Neural crest cell (in vitro differentiated cells): ENCODE measurements around the gene ANXA11. TPM values are rescaled to one million over a fixed set of nuclear protein-coding genes. Genes with fewer than 3 reads are reported as not detected.

Experiments used
- DNase-seq: peaks from one replicate; pipeline ENCODE4 v3.0.0; 2021; ENCODE audit warnings: low read depth, mixed read lengths, low spot score
- H3K27ac Mint-ChIP-seq: one replicate; pipeline ENCODE4 v1.8.0; 2021; ENCODE audit warnings: mild to moderate bottlenecking, mixed read lengths; ENCODE audit not compliant: unreplicated experiment
- H3K27me3 Mint-ChIP-seq: 2 replicates; pipeline ENCODE4 v1.8.0; 2021; ENCODE audit warnings: low read depth, mild to moderate bottlenecking, mixed read lengths
- H3K36me3 Mint-ChIP-seq: 2 replicates; pipeline ENCODE4 v1.8.0; 2021; ENCODE audit warnings: low read depth, mild to moderate bottlenecking, mixed read lengths
- H3K4me1 Mint-ChIP-seq: 2 replicates; pipeline ENCODE4 v1.8.0; 2021; ENCODE audit warnings: mixed read lengths
- H3K4me3 Mint-ChIP-seq: one replicate; pipeline ENCODE4 v1.8.0; 2021; ENCODE audit warnings: mild to moderate bottlenecking, mixed read lengths
- H3K9me3 Mint-ChIP-seq: 2 replicates; pipeline ENCODE4 v1.8.0; 2021; ENCODE audit warnings: mixed read lengths
- total RNA-seq: library from RNA; stranded (reverse); gene quantifications from 2 replicates; pipeline ENCODE4 v1.2.1, GENCODE V29; 2021
- TF ChIP-seq, protein P1 (sequence below): fragments of 200-600 bp; sonication (generic); conservative IDR thresholded peaks from 2 replicates; pipeline ENCODE4 v1.5.0; 2021; ENCODE audit warnings: antibody characterized with exemption, mild to moderate bottlenecking

The ANXA11 gene
- total RNA-seq, 1 donor from 2014 or later = 25.7 TPM

DNA sequence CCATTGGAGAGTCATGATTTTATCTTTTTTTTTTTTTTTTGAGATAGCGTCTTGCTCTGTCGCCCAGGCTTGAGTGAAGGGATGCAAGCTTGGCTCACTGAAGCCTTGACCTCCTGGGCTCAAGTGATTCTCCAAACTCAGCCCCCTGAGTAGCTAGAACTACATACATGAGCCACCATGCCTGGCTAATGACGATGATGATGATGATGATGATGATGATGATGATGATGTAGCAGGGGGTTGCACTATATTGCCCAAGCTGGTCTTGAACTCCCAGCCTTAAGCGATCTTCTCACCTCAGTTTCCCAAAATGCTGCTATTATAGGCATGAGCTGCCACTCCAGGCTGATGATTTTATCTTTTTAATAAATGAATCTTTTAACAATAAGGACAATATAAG, 86.7 kb downstream of the ANXA11 start:
- Mint-ChIP-seq H3K4me3 (no peak overlapping the region), H3K27me3 (no peaks in the 10 kb centered on the region), H3K4me1 (no peaks in the 10 kb centered on the region), H3K9me3 (no peaks in the 10 kb centered on the region), H3K27ac (no peak overlapping the region), H3K36me3 (no peaks in the 10 kb centered on the region)
- no peak for DNase-seq
- TF ChIP-seq, protein P1, sequence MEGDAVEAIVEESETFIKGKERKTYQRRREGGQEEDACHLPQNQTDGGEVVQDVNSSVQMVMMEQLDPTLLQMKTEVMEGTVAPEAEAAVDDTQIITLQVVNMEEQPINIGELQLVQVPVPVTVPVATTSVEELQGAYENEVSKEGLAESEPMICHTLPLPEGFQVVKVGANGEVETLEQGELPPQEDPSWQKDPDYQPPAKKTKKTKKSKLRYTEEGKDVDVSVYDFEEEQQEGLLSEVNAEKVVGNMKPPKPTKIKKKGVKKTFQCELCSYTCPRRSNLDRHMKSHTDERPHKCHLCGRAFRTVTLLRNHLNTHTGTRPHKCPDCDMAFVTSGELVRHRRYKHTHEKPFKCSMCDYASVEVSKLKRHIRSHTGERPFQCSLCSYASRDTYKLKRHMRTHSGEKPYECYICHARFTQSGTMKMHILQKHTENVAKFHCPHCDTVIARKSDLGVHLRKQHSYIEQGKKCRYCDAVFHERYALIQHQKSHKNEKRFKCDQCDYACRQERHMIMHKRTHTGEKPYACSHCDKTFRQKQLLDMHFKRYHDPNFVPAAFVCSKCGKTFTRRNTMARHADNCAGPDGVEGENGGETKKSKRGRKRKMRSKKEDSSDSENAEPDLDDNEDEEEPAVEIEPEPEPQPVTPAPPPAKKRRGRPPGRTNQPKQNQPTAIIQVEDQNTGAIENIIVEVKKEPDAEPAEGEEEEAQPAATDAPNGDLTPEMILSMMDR = no peak

DNA sequence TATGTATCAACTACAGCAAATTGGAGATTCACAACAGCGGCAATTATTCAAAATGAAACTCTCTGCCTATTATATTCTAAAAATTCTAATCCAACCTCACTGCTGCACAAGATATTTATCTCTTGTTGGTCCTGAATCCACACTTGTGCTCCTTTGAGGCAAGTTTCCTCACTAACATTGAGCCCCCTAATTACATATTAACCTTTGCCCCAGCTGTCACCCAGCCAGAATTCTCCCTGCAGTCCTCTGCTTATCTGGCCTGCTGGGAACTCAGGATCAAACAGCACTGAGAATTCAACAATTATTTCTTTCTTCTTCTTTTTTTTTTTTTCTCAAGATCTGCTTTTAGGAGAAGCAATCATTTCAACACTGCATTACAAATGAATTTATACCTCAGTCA, 94.4 kb downstream of the ANXA11 start:
- H3K9me3 Mint-ChIP-seq = peaks cover 9% of the 10 kb centered on the region

DNA sequence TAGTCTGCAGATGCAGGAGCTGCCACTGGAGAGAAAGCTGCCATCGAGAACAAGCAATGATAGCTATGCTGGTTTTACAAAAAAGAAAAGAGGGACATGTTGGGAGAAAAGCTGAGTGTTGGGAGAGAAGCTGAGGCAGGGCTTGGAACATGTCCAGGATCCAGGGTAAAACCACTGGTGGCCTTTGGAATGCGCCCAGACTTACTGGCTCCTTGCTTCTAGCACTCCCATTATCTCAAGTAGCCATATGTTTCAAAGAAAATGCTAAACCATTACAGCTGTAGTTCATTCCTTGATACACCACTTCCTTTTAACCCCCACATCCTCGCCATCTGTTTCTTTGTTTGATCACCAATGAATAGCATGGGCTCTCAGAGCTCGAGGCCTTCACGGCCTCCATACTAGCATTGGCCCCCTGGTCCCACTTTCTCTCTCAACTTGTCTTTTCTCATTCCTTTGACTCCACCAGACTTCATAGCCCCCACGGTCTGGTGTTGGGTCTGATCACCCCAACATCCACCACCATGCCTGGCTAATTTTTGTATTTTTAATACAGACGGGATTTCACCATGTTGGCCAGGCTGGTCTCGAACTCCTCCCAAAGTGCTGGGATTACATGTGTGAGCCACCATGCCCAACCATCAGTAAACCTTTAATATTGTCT, 96.6 kb downstream of the ANXA11 start:
- DNase-seq = no peak
- Mint-ChIP-seq H3K27ac (no peak overlapping the region), H3K9me3 (peaks cover 9% of the 10 kb centered on the region), H3K27me3 (no peaks in the 10 kb centered on the region), H3K36me3 (peaks cover 21% of the 10 kb centered on the region), H3K4me3 (no peak overlapping the region), H3K4me1 (peaks cover 12% of the 10 kb centered on the region)
- TF ChIP-seq, protein P1 = no peak

More for the DNA sequence above, 94.4 kb downstream of the ANXA11 start:
- H3K27ac Mint-ChIP-seq = no peak overlapping the region
- TF ChIP-seq, protein P1 = no peak
- H3K36me3 Mint-ChIP-seq = peaks cover 21% of the 10 kb centered on the region
- H3K4me3 Mint-ChIP-seq = no peak overlapping the region
- no peak for DNase-seq
- H3K27me3 Mint-ChIP-seq = no peaks in the 10 kb centered on the region
- H3K4me1 Mint-ChIP-seq = peaks cover 6% of the 10 kb centered on the region

DNA sequence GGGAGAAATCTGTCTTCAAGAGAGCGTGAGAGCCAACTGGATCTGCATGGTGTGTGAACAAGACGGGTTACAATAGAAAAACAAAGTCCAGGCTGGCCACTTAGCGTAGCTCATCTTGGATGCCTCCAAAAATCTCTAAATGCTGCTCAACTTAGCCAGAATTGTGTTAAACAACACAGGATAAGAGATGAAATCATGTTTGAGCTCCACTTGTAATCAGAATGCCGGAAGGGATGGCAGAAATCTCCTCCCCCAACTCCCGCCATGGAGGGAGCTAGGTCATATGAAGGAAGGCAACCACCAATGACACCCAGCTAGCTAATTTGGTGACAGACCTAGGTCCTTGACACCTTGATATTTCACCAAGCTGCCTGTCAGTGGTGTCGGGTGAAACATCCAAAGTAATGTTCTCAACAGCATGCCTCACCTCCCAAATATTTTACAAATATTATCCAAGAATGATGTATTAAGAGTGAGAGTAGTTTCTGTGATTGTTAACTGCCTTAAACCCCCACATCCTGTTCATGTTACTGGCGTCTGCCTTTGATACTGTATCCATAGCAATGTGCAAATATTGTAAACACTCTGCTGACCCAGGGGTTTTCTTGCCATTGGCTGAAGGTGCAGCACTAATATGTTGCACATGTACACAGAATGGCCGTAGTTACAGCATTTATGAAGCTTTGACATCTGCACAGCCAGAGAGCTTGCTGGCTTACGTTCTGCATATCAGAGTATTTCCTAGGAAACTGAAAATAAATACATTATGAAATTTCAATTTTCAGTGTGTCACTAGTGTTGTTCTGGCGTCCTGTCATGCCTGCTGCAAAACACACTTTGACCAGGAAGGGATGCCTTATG, 101.0 kb downstream of the ANXA11 start:
- Mint-ChIP-seq H3K4me3 (no peak overlapping the region), H3K27ac (no peak overlapping the region), H3K9me3 (peaks cover 5% of the 10 kb centered on the region)

More for the DNA sequence above, 101.0 kb downstream of the ANXA11 start:
- Mint-ChIP-seq H3K36me3 (peaks cover 13% of the 10 kb centered on the region), H3K27me3 (no peaks in the 10 kb centered on the region), H3K4me1 (peaks cover 6% of the 10 kb centered on the region)
- DNase-seq = no peak
- TF ChIP-seq, protein P1 = no peak

Other genes with a start within 250 kb of the ANXA11 start
- gene TMEM254, start 126.9 kb downstream of the ANXA11 start, total RNA-seq = 30.6 and 33.8 TPM in 2 replicates
- 24.1 and 27.5 TPM in 2 replicates for gene PLAC9, start 72.8 kb downstream of the ANXA11 start, total RNA-seq
- gene MAT1A, start 84.1 kb upstream of the ANXA11 start, total RNA-seq = 0.11 TPM in 1 of 2 replicates, not detected in the other
- gene DYDC1, start 151.2 kb upstream of the ANXA11 start, total RNA-seq = not detected in 2 replicates
- 2.5 and 3.5 TPM in 2 replicates for gene DYDC2, start 151.2 kb upstream of the ANXA11 start, total RNA-seq
- gene PRXL2A, start 203.0 kb upstream of the ANXA11 start, total RNA-seq = 156 and 161 TPM in 2 replicates
- gene TSPAN14, start 248.8 kb upstream of the ANXA11 start, total RNA-seq = 140 and 144 TPM in 2 replicates